Stomach (tissue), 9 donors: ENCODE data around the gene HMG20A. TPM values are rescaled to one million over a fixed set of nuclear protein-coding genes. Genes with fewer than 3 reads are reported as not detected.

Experiments
- DNase-seq, 2 donors: peaks; one replicate each; pipeline versions ENCODE4 v3.0.0 to v3.0.0-alpha.2; 2013 to 2019
- H3K27ac ChIP-seq, 5 donors: fragments of 200-600 bp in 4 of 5; sonication (generic) in 4 of 5; one replicate each; pipeline ENCODE4 v1.5.1; 2013 to 2019; ENCODE audit warnings: mild to moderate bottlenecking in 1 of 5, moderate library complexity in 1 of 5
- H3K27me3 ChIP-seq, 3 donors: fragments of 200-600 bp; sonication (generic); one replicate each; pipeline ENCODE4 v1.5.1; 2017 to 2019; ENCODE audit warnings: mixed run types in 1 of 3
- H3K36me3 ChIP-seq, 4 donors: fragments of 200-600 bp; sonication (generic); 1 replicate in 3 of 4; 2 replicates in 1 of 4; pipeline ENCODE4 v1.5.1; 2016 to 2019
- H3K4me1 ChIP-seq, 4 donors: fragments of 200-600 bp; sonication (generic); one replicate each; pipeline ENCODE4 v1.5.1; 2016 to 2019
- H3K4me3 ChIP-seq, 4 donors: fragments of 200-600 bp; sonication (generic) in 3 of 4; one replicate each; pipeline ENCODE4 v1.5.1; 2016 to 2019; ENCODE audit warnings: mild to moderate bottlenecking in 1 of 4
- H3K9me3 ChIP-seq, 4 donors: fragments of 200-600 bp; sonication (generic); one replicate each; pipeline ENCODE4 v1.5.1; 2016 to 2019
- EP300 ChIP-seq: sonication (generic); formaldehyde crosslinking; IDR thresholded peaks from one replicate; pipeline ENCODE4 v1.6.1; 2017; ENCODE audit warnings: antibody characterized with exemption
- POLR2A ChIP-seq, 4 donors: fragments of 450-650 bp; IDR thresholded peaks; one replicate each; pipeline ENCODE4 v1.6.1; 2016; ENCODE audit warnings: antibody characterized with exemption in 4 of 4, control low read depth in 2 of 4, mild to moderate bottlenecking in 1 of 4, moderate library complexity in 1 of 4
- POLR2AphosphoS5 ChIP-seq, 3 donors: sonication (generic); formaldehyde crosslinking; IDR thresholded peaks; one replicate each; pipeline ENCODE4 v1.6.1; 2016; ENCODE audit warnings: antibody characterized with exemption in 3 of 3
- WGBS, 5 donors: extraction: QIAGEN DNeasy Blood & Tissue Kit in 3 of 5; methylation state at CpG; one replicate each; pipeline versions ENCODE4 v1.1.5 to v1.1.7; 2013 to 2018; 5-methylcytosine and 5-hydroxymethylcytosine counted together
- intact Hi-C: fragments of 100-400 bp; cut with DNase I; formaldehyde crosslinking; loops from one replicate; pipeline ENCODE4 v1.15.1; 2023; ENCODE audit warnings: low total_unique reads
- polyA plus RNA-seq, 3 donors: library from polyadenylated mRNA; stranded (reverse); fragments of 200-250 nt; gene quantifications; one replicate each; pipeline ENCODE4 v1.2.3, GENCODE V29; 2013
- total RNA-seq, 5 donors: library from RNA; depleted of rRNA; stranded (reverse); fragments of >200 nt; gene quantifications; one replicate each; pipeline versions ENCODE4 v1.1.0 to v1.2.3, GENCODE V29; 2014 to 2016
- TF ChIP-seq, protein P1 (sequence below), 7 experiments: fragments of 450-650 bp in 4 of 7; fragments of 200-600 bp in 3 of 7; sonication (generic) in 3 of 7; IDR thresholded peaks; one replicate each; pipeline ENCODE4 v1.5.1; 2016 to 2019; ENCODE audit warnings: antibody characterized with exemption in 7 of 7, control low read depth in 2 of 7, mild to moderate bottlenecking in 1 of 7
- donor health status: healthy with polysubstance abuse.
- donor health status: Bipolar disorder and iron deficiency.
- donor health status: healthy.

Gene HMG20A
- total and polyA plus RNA-seq, 8 donors = 8.1 to 51.8 (median 22.6) TPM

DNA sequence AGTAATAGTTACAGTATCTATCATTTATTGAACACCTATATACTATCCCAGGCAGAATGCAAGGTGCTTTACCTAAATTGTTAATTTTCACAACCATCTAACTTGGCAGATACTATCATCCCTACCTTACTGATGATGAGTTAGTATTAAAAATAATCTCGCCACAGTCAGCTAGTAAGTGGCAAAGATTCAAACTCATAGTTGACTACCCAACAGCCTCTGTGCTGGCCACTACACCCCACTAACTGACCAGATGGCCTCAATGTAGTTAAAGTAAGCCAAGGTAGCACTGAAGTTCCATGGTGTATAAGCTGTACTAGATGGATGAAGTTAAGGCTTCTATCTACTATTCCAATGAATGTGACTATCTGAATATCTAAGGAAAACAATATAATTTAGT is 45.6 kb upstream of the HMG20A start:
- Histone ChIP-seq H3K4me3 (no peak overlapping the region), H3K36me3 (no peaks in the 10 kb centered on the region), H3K27ac (no peak overlapping the region), H3K27me3 (no peaks in the 10 kb centered on the region), H3K9me3 (no peaks in the 10 kb centered on the region), H3K4me1 (no peaks in the 10 kb centered on the region)
- 92 to 100% (median 95%) methylated on average over 1 of the region's 1 CpG for WGBS, 5 donors
- TF ChIP-seq, protein P1, sequence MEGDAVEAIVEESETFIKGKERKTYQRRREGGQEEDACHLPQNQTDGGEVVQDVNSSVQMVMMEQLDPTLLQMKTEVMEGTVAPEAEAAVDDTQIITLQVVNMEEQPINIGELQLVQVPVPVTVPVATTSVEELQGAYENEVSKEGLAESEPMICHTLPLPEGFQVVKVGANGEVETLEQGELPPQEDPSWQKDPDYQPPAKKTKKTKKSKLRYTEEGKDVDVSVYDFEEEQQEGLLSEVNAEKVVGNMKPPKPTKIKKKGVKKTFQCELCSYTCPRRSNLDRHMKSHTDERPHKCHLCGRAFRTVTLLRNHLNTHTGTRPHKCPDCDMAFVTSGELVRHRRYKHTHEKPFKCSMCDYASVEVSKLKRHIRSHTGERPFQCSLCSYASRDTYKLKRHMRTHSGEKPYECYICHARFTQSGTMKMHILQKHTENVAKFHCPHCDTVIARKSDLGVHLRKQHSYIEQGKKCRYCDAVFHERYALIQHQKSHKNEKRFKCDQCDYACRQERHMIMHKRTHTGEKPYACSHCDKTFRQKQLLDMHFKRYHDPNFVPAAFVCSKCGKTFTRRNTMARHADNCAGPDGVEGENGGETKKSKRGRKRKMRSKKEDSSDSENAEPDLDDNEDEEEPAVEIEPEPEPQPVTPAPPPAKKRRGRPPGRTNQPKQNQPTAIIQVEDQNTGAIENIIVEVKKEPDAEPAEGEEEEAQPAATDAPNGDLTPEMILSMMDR (IDR thresholded peaks at IDR 0.05) = no peak
- TF ChIP-seq POLR2A (IDR thresholded peaks at IDR 0.05) (no peak), POLR2AphosphoS5 (IDR thresholded peaks at IDR 0.05) (no peak), EP300 (no peak)
- DNase-seq = no peak
- intact Hi-C loops = no loop called here

DNA sequence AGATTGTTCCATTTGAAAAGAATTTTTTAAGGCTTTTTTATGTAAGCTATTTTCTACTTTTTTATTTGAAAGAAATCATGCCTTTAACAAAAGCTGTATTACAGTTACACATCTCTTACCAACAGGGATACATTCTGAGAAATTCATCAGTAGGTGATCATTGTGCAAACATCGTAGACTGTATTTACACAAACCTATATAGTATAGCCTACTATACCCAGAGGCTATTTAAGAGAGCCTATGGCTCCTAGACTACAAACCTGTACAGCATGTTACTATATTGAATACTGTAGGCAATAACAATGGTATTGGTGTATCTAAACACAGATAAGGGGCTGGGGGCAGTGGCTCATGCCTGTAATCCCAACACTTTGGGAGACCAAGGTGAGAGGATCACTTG is 43.9 kb upstream of the HMG20A start:
- peaks cover 0 to 8% (median 0%) of the 10 kb centered on the region in 4 donors for H3K4me1 ChIP-seq
- H3K9me3 ChIP-seq = no peaks in the 10 kb centered on the region
- no peak for DNase-seq
- TF ChIP-seq EP300 (no peak), POLR2A (IDR thresholded peaks at IDR 0.05) (no peak), POLR2AphosphoS5 (IDR thresholded peaks at IDR 0.05) (no peak)
- TF ChIP-seq, protein P1 (IDR thresholded peaks at IDR 0.05) = no peak
- no peak overlapping the region for H3K27ac ChIP-seq
- H3K4me3 ChIP-seq = no peak overlapping the region
- H3K27me3 ChIP-seq = no peaks in the 10 kb centered on the region
- H3K36me3 ChIP-seq = no peaks in the 10 kb centered on the region
- 79 to 90% (median 84%) methylated on average over 1 of the region's 1 CpG for WGBS, 5 donors
- intact Hi-C loops = no loop called here

DNA sequence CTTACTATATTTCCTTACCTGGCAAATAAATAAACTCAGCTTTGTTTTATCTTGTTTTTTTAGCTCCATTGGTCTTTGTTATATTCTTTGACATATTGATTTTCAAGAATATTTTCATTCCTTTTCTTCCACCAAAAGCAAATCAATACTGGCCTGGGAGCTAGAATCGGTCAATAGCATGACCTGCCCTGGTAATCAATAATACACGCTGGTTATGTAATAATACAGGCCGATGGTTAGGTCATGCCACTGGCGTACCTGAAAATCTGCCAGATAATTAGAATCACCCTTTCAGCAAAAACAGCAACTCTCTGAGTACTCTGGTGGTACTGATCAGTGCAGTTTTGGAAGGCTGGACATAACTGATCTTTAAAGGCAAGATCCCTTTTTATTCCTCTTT is 40.7 kb upstream of the HMG20A start:
- DNase-seq = no peak
- no peak for TF ChIP-seq EP300
- peaks cover 0 to 16% (median 6%) of the 10 kb centered on the region in 4 donors for H3K4me1 ChIP-seq
- no peak overlapping the region for H3K27ac ChIP-seq
- WGBS, 5 donors = 94 to 99% (median 96%) methylated on average over 4 of the region's 4 CpGs
- no peaks in the 10 kb centered on the region for H3K36me3 ChIP-seq
- no peaks in the 10 kb centered on the region for H3K27me3 ChIP-seq
- no peak overlapping the region for H3K4me3 ChIP-seq
- no peaks in the 10 kb centered on the region for H3K9me3 ChIP-seq
- intact Hi-C loops = no loop called here

DNA sequence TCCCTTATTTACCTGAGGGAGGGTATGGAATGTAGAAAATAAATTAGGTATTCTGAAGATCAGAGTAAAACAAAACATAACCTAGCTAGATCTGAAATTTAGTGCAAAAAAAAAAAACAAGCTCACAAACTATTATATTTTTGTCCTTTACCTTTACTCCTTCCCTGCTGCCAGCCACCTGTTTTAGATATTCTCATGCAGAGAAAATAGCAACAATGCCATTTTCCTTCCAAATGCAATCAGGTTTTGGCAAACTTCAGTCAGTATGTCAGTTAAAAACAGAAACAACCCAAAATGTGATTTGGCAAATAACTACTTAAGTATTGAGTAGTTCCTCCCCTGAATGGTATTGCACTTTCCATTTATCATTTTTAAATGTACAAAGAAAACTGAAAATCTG is 36.6 kb upstream of the HMG20A start:
- intact Hi-C loops = no loop called here
- no peaks in the 10 kb centered on the region for H3K9me3 ChIP-seq
- no peaks in the 10 kb centered on the region for H3K27me3 ChIP-seq
- no peak for DNase-seq
- no peak overlapping the region for H3K4me3 ChIP-seq
- no peaks in the 10 kb centered on the region for H3K36me3 ChIP-seq
- no peak overlapping the region for H3K27ac ChIP-seq
- H3K4me1 ChIP-seq = peaks cover 0 to 28% (median 11%) of the 10 kb centered on the region in 4 donors
- TF ChIP-seq EP300 (no peak), POLR2AphosphoS5 (IDR thresholded peaks at IDR 0.05) (no peak)

DNA sequence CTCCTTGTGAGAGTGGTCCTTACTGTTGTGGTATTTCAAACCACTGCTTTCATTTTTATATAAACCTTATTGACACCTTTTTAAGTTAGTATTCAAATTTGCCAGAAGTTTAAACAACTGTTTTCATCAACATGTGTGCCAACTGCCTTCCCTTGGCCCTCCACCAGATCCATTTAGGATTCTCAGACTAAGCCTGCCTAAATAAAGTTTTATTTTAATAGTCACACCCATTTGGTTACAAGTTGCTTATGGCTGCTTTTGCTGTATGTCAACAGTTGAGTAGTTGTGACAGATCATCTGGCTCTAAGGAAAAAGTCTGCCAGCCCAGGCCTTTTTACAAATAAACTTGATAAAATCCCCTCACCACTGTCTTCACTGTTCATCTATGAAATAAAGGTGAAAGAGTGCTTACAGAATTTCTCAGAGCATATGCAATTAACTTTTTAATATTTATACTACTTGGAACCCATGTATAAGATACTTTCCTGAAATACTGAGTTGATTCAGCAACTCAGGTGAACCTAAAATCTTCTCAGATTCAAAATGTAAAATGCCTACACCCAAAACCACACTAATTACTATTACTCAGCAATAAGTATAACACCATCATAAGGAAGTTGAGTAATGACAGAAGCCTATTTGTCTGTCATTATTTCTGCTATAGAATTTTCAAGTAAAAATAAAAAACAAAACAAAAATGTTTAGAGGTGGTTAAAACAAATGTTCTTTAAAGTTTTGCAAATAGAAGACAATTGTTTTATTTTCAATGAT is 35.9 kb upstream of the HMG20A start:
- intact Hi-C loops = no loop called here
- H3K9me3 ChIP-seq = no peaks in the 10 kb centered on the region

More for the DNA sequence above, 35.9 kb upstream of the HMG20A start:
- TF ChIP-seq POLR2A (IDR thresholded peaks at IDR 0.05) = no peak
- TF ChIP-seq, protein P1 (IDR thresholded peaks at IDR 0.05) = no peak
- TF ChIP-seq EP300 = no peak
- no peak for TF ChIP-seq POLR2AphosphoS5 (IDR thresholded peaks at IDR 0.05)
- Histone ChIP-seq H3K27ac (no peak overlapping the region), H3K27me3 (no peaks in the 10 kb centered on the region), H3K4me3 (no peak overlapping the region), H3K36me3 (no peaks in the 10 kb centered on the region), H3K4me1 (peaks cover 0 to 28% (median 12%) of the 10 kb centered on the region in 4 donors)
- no peak for DNase-seq
